Thyroid gland (tissue), 4 donors: ENCODE data around the gene UBE2G1. TPM values are rescaled to one million over a fixed set of nuclear protein-coding genes. Genes with fewer than 3 reads are reported as not detected.

ENCODE experiments used
- DNase-seq, 2 donors: peaks; one replicate each; pipeline ENCODE4 v3.0.0-alpha.2; 2019
- H3K27ac ChIP-seq, 3 donors: fragments of 200-600 bp; sonication (generic); 1 replicate in 2 of 3; 2 replicates in 1 of 3; pipeline ENCODE4 v1.5.1; 2016 to 2019; ENCODE audit warnings: mild to moderate bottlenecking in 1 of 3, moderate library complexity in 1 of 3
- H3K27me3 ChIP-seq: fragments of 200-600 bp; sonication (generic); one replicate; pipeline ENCODE4 v1.5.1; 2019
- H3K36me3 ChIP-seq, 2 donors: fragments of 200-600 bp; sonication (generic); one replicate each; pipeline ENCODE4 v1.5.1; 2016 to 2019
- H3K4me1 ChIP-seq, 2 donors: fragments of 200-600 bp; sonication (generic); one replicate each; pipeline ENCODE4 v1.5.1; 2017 to 2019
- H3K4me3 ChIP-seq, 3 donors: fragments of 200-600 bp; sonication (generic); replicated peaks in 1 of 3; 1 replicate in 2 of 3; 2 replicates in 1 of 3; pipeline ENCODE4 v1.5.1; 2016; ENCODE audit warnings: mild to moderate bottlenecking in 1 of 3
- H3K9me3 ChIP-seq: fragments of 200-600 bp; sonication (generic); one replicate; pipeline ENCODE4 v1.5.1; 2017
- POLR2A ChIP-seq, 2 donors: fragments of 450-650 bp; IDR thresholded peaks; one replicate each; pipeline ENCODE4 v1.6.1; 2017; ENCODE audit warnings: antibody characterized with exemption in 2 of 2, mild to moderate bottlenecking in 2 of 2, moderate library complexity in 1 of 2
- WGBS, 2 donors: methylation state at CpG; one replicate each; pipeline ENCODE4 v1.1.5; 2017; 5-methylcytosine and 5-hydroxymethylcytosine counted together
- intact Hi-C: fragments of 100-400 bp; cut with DNase I; formaldehyde crosslinking; loops from one replicate; pipeline ENCODE4 v1.15.1; 2023
- total RNA-seq, 4 donors: library from RNA; depleted of rRNA; stranded (reverse); fragments of >200 nt; gene quantifications; one replicate each; pipeline ENCODE4 v1.2.3, GENCODE V29; 2016
- TF ChIP-seq, protein P1 (sequence below), 6 experiments: fragments of 200-600 bp in 3 of 6; fragments of 450-650 bp in 3 of 6; sonication (generic) in 3 of 6; IDR thresholded peaks; one replicate each; pipeline ENCODE4 v1.5.1; 2016 to 2019; ENCODE audit warnings: antibody characterized with exemption in 6 of 6, mild to moderate bottlenecking in 2 of 6, inconsistent platforms in 1 of 6, moderate library complexity in 1 of 6

The UBE2G1 gene
- total RNA-seq, 4 donors from 2014 or later, result 39.1 to 58.0 (median 49.4) TPM

- intact Hi-C loops, result no loop called here
Observed at GRCh38 chr17:4327606-4328005, 38.9 kb downstream of the UBE2G1 start.

GRCh38 chr17:4326608-4327007 lies 39.9 kb downstream of the UBE2G1 start:
- H3K9me3 ChIP-seq, result no peaks in the 10 kb centered on the region
- TF ChIP-seq, protein P1, sequence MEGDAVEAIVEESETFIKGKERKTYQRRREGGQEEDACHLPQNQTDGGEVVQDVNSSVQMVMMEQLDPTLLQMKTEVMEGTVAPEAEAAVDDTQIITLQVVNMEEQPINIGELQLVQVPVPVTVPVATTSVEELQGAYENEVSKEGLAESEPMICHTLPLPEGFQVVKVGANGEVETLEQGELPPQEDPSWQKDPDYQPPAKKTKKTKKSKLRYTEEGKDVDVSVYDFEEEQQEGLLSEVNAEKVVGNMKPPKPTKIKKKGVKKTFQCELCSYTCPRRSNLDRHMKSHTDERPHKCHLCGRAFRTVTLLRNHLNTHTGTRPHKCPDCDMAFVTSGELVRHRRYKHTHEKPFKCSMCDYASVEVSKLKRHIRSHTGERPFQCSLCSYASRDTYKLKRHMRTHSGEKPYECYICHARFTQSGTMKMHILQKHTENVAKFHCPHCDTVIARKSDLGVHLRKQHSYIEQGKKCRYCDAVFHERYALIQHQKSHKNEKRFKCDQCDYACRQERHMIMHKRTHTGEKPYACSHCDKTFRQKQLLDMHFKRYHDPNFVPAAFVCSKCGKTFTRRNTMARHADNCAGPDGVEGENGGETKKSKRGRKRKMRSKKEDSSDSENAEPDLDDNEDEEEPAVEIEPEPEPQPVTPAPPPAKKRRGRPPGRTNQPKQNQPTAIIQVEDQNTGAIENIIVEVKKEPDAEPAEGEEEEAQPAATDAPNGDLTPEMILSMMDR (IDR thresholded peaks at IDR 0.05), result no peak
- no peak for TF ChIP-seq POLR2A (IDR thresholded peaks at IDR 0.05)
- intact Hi-C loops, result no loop called here
- H3K36me3 ChIP-seq, result no peaks in the 10 kb centered on the region
- no peak overlapping the region for H3K4me3 ChIP-seq
- no peak overlapping the region for H3K27ac ChIP-seq
- no peaks in the 10 kb centered on the region for H3K4me1 ChIP-seq
- no peak for DNase-seq
- WGBS, 2 donors, result 91% methylated on average over 2 of the region's 2 CpGs
- H3K27me3 ChIP-seq, result no peaks in the 10 kb centered on the region

More at GRCh38 chr17:4327606-4328005, 38.9 kb downstream of the UBE2G1 start:
- H3K27ac ChIP-seq, result no peak overlapping the region
- WGBS, 2 donors, result 84 to 91% methylated on average over 5 of the region's 5 CpGs
- H3K9me3 ChIP-seq, result no peaks in the 10 kb centered on the region
- TF ChIP-seq, protein P1 (IDR thresholded peaks at IDR 0.05), result no peak
- no peak for TF ChIP-seq POLR2A (IDR thresholded peaks at IDR 0.05)
- no peaks in the 10 kb centered on the region for H3K36me3 ChIP-seq
- no peaks in the 10 kb centered on the region for H3K27me3 ChIP-seq
- H3K4me1 ChIP-seq, result no peaks in the 10 kb centered on the region
- H3K4me3 ChIP-seq, result no peak overlapping the region
- DNase-seq, result no peak

DNA sequence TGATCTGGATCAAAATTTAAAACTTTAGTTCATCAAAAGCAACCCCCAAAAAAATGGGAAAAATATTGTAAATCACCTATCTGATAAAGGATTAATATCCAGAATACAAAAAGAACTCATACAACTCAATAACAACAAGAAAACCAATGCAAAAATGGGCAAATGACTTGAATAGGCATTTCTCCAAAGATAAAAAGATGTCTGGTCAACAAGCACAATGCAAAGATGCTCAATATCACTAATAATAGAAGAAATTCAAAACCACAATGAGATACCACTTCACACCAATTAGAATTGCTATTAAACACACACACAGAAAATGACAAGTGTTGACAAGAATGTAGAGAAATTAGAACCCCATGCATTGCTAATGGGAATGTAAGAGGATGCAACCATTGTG lies 40.4 kb downstream of the UBE2G1 start:
- Histone ChIP-seq H3K27ac (no peak overlapping the region), H3K9me3 (no peaks in the 10 kb centered on the region), H3K27me3 (no peaks in the 10 kb centered on the region), H3K4me3 (no peak overlapping the region), H3K4me1 (no peaks in the 10 kb centered on the region), H3K36me3 (no peaks in the 10 kb centered on the region)
- DNase-seq, result no peak
- TF ChIP-seq, protein P1 (IDR thresholded peaks at IDR 0.05), result no peak
- TF ChIP-seq POLR2A (IDR thresholded peaks at IDR 0.05), result no peak
- intact Hi-C loops, result no loop called here

- no peak for TF ChIP-seq POLR2A (IDR thresholded peaks at IDR 0.05)
- TF ChIP-seq, protein P1 (IDR thresholded peaks at IDR 0.05), result no peak
- Histone ChIP-seq H3K27ac (no peak overlapping the region), H3K36me3 (no peaks in the 10 kb centered on the region), H3K27me3 (no peaks in the 10 kb centered on the region), H3K9me3 (no peaks in the 10 kb centered on the region), H3K4me3 (no peak overlapping the region), H3K4me1 (no peaks in the 10 kb centered on the region)
- DNase-seq, result no peak
- 95 to 97% methylated on average over 7 of the region's 7 CpGs for WGBS, 2 donors
- intact Hi-C loops, result no loop called here
Observed at GRCh38 chr17:4324463-4324862, 42.0 kb downstream of the UBE2G1 start.

DNA sequence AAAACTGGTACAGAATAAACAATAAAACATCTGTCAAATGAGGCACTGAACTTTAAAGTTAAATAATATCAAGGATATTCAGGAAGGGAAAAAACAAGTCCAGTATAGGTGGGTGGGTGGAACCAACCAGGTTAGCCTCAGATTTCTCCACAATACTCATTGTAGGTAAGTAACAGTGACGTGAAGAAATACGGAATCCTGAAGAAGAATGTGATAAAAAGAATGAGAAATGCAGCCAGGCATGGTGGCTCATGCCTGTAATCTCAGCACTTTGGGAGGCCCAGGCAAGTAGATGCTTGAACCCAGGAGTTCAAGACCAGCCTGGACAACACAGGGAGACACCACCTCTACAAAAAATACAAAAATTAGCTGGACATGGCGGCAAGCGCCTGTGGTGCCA lies 47.3 kb downstream of the UBE2G1 start:
- H3K9me3 ChIP-seq, result no peaks in the 10 kb centered on the region
- no peaks in the 10 kb centered on the region for H3K36me3 ChIP-seq
- no peaks in the 10 kb centered on the region for H3K27me3 ChIP-seq
- H3K27ac ChIP-seq, result no peak overlapping the region
- no peak for DNase-seq
- intact Hi-C loops, result no loop called here
- no peak for TF ChIP-seq POLR2A (IDR thresholded peaks at IDR 0.05)
- TF ChIP-seq, protein P1 (IDR thresholded peaks at IDR 0.05), result no peak
- 92 to 98% methylated on average over 4 of the region's 4 CpGs for WGBS, 2 donors
- H3K4me3 ChIP-seq, result no peak overlapping the region
- peaks cover 8 to 17% of the 10 kb centered on the region in 2 donors for H3K4me1 ChIP-seq
